MCF 10A (cell line): Measurements from ENCODE around the gene GRIK1. TPM values are rescaled to one million over a fixed set of nuclear protein-coding genes. Genes with fewer than 3 reads are reported as not detected.

Experiments
- BruUV-seq: library from RNA; stranded (reverse); fragments of 400-500 nt; replicated peaks from 2 replicates; lab custom pipeline; 2021; lab: Mats Ljungman, UMichigan
- CTCF ChIA-PET: fragments of 300-600 bp; sonication (Branson Sonifier 250); formaldehyde crosslinking; extraction: SDS; loops from one replicate; lab custom pipeline; 2021; ENCODE audit warnings: antibody characterized with exemption, inconsistent platforms; lab: Yijun Ruan, JAX
- POLR2A ChIA-PET: fragments of 300-600, 350-650 bp; sonication (Branson Sonifier 250); formaldehyde crosslinking; extraction: SDS; loops from one replicate; lab custom pipeline; 2020; ENCODE audit warnings: antibody characterized with exemption, inconsistent platforms; lab: Yijun Ruan, JAX
- DNase-seq: peaks from one replicate; pipeline ENCODE4 v3.0.0-alpha.2; 2018; ENCODE audit not compliant: unreplicated experiment
- H3K27ac Mint-ChIP-seq: one replicate; pipeline ENCODE4 v1.8.0; 2022; ENCODE audit warnings: mild to moderate bottlenecking, low read depth, mixed read lengths; ENCODE audit not compliant: unreplicated experiment
- H3K27me3 Mint-ChIP-seq: one replicate; pipeline ENCODE4 v1.8.0; 2022; ENCODE audit warnings: mixed read lengths; ENCODE audit not compliant: insufficient read depth, unreplicated experiment
- H3K36me3 Mint-ChIP-seq: one replicate; pipeline ENCODE4 v1.8.0; 2022; ENCODE audit warnings: mild to moderate bottlenecking, moderate library complexity, mixed read lengths; ENCODE audit not compliant: insufficient read depth, unreplicated experiment
- H3K4me1 Mint-ChIP-seq: one replicate; pipeline ENCODE4 v1.8.0; 2022; ENCODE audit warnings: mixed read lengths; ENCODE audit not compliant: insufficient read depth, unreplicated experiment
- H3K4me3 Mint-ChIP-seq: one replicate; pipeline ENCODE4 v1.8.0; 2022; ENCODE audit warnings: mild to moderate bottlenecking, moderate library complexity, mixed read lengths; ENCODE audit not compliant: unreplicated experiment
- H3K9me3 Mint-ChIP-seq: one replicate; pipeline ENCODE4 v1.8.0; 2022; ENCODE audit warnings: mixed read lengths; ENCODE audit not compliant: unreplicated experiment
- intact Hi-C: fragments of 100-400 bp; cut with micrococcal nuclease; formaldehyde crosslinking; loops from 2 replicates; pipeline ENCODE4 v1.14.1; 2022
- total RNA-seq: library from RNA; stranded (reverse); gene quantifications from 2 replicates; pipeline ENCODE4 v1.2.3, GENCODE V29; 2022
- TF ChIP-seq, protein P1 (sequence below): fragments of 200-600 bp; IDR thresholded peaks from one replicate; pipeline ENCODE4 v1.8.0; 2022; ENCODE audit warnings: antibody characterized with exemption, mild to moderate bottlenecking; ENCODE audit not compliant: unreplicated experiment

Gene GRIK1
- total RNA-seq, 1 experiment from 2014 or later, result not detected

DNA sequence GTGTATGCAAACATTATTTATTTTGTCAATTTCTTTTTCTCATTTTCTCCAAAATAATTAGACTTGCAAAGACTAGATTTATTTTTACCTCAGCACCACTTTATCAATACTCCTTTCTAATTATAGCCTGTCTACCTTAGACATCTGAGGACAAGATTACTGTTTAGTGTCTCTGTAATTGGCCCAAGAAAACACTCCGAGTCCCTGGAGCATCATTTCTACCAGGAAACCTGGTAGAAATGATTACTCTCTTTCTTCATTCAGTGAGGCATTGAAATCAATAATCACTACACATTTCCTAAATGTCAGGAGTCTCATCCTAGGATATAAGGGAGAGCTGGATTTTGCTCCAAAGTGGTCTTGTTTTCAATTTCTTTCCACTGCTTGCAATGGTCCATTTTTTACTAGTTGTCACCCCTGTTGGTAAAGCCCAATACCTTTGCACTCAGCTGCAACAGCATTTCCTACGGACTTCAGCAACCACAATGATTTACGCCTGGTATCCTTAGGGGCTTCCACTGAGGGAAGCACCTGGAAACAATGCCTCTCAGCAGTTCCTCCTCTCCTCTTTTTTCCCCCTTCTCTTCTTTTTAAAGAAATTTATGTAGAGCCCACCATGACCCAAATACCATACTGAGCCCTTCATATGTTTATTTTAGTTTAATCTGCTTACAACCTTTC is 64.6 kb downstream of the GRIK1 start:
- TF ChIP-seq, protein P1, sequence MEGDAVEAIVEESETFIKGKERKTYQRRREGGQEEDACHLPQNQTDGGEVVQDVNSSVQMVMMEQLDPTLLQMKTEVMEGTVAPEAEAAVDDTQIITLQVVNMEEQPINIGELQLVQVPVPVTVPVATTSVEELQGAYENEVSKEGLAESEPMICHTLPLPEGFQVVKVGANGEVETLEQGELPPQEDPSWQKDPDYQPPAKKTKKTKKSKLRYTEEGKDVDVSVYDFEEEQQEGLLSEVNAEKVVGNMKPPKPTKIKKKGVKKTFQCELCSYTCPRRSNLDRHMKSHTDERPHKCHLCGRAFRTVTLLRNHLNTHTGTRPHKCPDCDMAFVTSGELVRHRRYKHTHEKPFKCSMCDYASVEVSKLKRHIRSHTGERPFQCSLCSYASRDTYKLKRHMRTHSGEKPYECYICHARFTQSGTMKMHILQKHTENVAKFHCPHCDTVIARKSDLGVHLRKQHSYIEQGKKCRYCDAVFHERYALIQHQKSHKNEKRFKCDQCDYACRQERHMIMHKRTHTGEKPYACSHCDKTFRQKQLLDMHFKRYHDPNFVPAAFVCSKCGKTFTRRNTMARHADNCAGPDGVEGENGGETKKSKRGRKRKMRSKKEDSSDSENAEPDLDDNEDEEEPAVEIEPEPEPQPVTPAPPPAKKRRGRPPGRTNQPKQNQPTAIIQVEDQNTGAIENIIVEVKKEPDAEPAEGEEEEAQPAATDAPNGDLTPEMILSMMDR, result no peak
- POLR2A ChIA-PET, result interaction anchor here (1.2 kb wide), 1 partner anchor 389 kb away, joined by 3 read pairs; no protein-coding TSS in a partner anchor
- CTCF ChIA-PET, result interaction anchor here (0.6 to 1.8 kb wide), 4 partner anchors 9 to 124 kb away, joined by 3 to 4 read pairs (median 4); no protein-coding TSS in a partner anchor
- intact Hi-C loops, result no loop called here
- Mint-ChIP-seq H3K4me1 (no peaks in the 10 kb centered on the region), H3K4me3 (no peak overlapping the region), H3K36me3 (no peaks in the 10 kb centered on the region), H3K27ac (no peak overlapping the region), H3K9me3 (no peaks in the 10 kb centered on the region), H3K27me3 (no peaks in the 10 kb centered on the region)
- no TSS peak for BruUV-seq
- DNase-seq, result no peak

DNA sequence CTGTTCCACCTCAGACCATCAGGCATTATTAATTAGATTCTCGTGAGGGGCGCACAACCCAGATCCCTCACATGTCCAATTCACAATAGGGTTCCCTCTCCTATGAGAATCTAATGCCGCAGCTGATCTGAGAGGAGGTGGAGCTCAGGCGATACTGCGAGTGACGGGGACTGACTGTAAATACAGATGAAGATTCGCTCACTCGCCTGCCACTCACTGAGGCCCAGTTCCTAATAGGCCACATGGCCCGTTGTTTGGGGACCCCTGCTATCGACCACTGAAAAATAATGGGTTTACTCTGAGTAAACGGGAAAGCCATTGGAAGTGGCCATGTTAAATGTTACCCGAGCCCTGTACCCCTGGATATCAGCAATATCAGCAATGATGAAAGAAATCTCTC is 65.9 kb downstream of the GRIK1 start:
- no peaks in the 10 kb centered on the region for H3K9me3 Mint-ChIP-seq
- no peaks in the 10 kb centered on the region for H3K36me3 Mint-ChIP-seq
- intact Hi-C loops, result no loop called here
- BruUV-seq, result no TSS peak
- POLR2A ChIA-PET, result no interaction called here
- no peak overlapping the region for H3K4me3 Mint-ChIP-seq
- no peak for DNase-seq
- CTCF ChIA-PET, result interaction anchor here (1.1 kb wide), 1 partner anchor 22 kb away, joined by 4 read pairs; no protein-coding TSS in a partner anchor
- no peaks in the 10 kb centered on the region for H3K27me3 Mint-ChIP-seq
- H3K4me1 Mint-ChIP-seq, result no peaks in the 10 kb centered on the region
- TF ChIP-seq, protein P1, result no peak
- H3K27ac Mint-ChIP-seq, result no peak overlapping the region

DNA sequence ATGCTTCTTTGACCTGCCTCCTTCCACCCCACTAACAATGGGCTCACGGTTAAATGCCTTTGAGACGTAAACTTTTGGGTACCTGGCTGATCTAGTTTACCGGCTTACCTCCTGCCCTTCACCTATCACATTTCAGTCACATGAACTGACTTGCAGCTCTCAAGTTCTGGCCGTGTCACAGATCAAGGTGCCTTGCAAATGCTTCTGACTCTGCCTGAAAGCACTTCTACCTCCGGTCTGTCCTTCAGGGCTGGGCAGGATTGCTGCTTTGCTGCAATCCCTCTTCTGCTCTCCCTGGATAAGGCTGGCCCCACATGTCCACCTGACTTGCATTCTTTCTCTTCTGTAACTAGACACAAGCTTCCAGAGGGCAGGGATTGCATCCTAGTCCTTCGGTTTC is 69.0 kb downstream of the GRIK1 start:
- CTCF ChIA-PET, result interaction anchor here (1.0 to 1.2 kb wide), 2 partner anchors 9 to 22 kb away, joined by 3 to 5 read pairs; no protein-coding TSS in a partner anchor
- no peaks in the 10 kb centered on the region for H3K9me3 Mint-ChIP-seq
- POLR2A ChIA-PET, result interaction anchor here (0.6 kb wide), 1 partner anchor 167 kb away, joined by 4 read pairs; no protein-coding TSS in a partner anchor
- peaks cover 20% of the 10 kb centered on the region for H3K27me3 Mint-ChIP-seq
- TF ChIP-seq, protein P1, result no peak
- no peaks in the 10 kb centered on the region for H3K4me1 Mint-ChIP-seq
- intact Hi-C loops, result no loop called here
- no TSS peak for BruUV-seq
- no peak for DNase-seq
- peaks cover 4% of the 10 kb centered on the region for H3K36me3 Mint-ChIP-seq
- no peak overlapping the region for H3K4me3 Mint-ChIP-seq
- no peak overlapping the region for H3K27ac Mint-ChIP-seq

DNA sequence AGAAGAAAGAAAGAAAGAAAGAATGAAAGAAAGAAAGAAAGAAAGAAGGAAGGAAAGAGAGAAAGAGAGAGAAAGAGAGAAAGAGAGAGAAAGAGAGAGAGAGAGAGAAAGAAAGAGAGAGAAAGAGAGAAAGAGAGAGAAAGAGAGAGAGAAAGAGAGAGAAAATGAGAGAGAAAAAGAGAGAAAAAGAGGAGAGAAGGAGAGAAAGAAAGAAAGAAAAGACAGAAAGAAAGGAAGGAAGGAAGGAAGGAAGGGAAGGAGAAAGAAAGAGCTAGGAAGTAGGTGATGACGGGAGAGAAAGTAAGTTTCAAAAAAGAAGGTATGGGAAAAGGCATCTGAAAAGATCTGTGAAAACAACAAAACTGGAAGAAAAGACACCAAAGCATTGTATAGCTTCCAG is 72.0 kb downstream of the GRIK1 start:
- H3K27me3 Mint-ChIP-seq, result peaks cover 40% of the 10 kb centered on the region
- no peak overlapping the region for H3K4me3 Mint-ChIP-seq
- no peak for DNase-seq
- peaks cover 4% of the 10 kb centered on the region for H3K36me3 Mint-ChIP-seq
- CTCF ChIA-PET, result interaction anchor here (0.7 kb wide), 1 partner anchor 9 kb away, joined by 3 read pairs; no protein-coding TSS in a partner anchor
- intact Hi-C loops, result no loop called here
- H3K27ac Mint-ChIP-seq, result no peak overlapping the region
- TF ChIP-seq, protein P1, result no peak
- no peaks in the 10 kb centered on the region for H3K4me1 Mint-ChIP-seq
- no peaks in the 10 kb centered on the region for H3K9me3 Mint-ChIP-seq
- POLR2A ChIA-PET, result interaction anchor here (0.6 to 1.1 kb wide), 4 partner anchors 13 to 794 kb away, joined by 3 to 4 read pairs (median 3); partner anchors contain the start of gene CCT8
- BruUV-seq, result no TSS peak
